Liver (tissue), 3 donors: ENCODE measurements around the gene TBL1X.

Experiments
- CTCF ChIP-seq: fragments of 150-350 bp; IDR thresholded peaks from 2 replicates; pipeline ENCODE4 v1.5.1; 2017; ENCODE audit warnings: improper control_type of control experiment, low read depth, low read length; ENCODE audit not compliant: missing input control
- RXRA ChIP-seq, 2 donors: IDR thresholded peaks; 2 replicates each; pipeline ENCODE4 v1.6.1; 2017 to 2018; ENCODE audit warnings: antibody characterized with exemption in 2 of 2, mild to moderate bottlenecking in 1 of 2
- donor health status: healthy.
- donor health status: healthy.

DNA sequence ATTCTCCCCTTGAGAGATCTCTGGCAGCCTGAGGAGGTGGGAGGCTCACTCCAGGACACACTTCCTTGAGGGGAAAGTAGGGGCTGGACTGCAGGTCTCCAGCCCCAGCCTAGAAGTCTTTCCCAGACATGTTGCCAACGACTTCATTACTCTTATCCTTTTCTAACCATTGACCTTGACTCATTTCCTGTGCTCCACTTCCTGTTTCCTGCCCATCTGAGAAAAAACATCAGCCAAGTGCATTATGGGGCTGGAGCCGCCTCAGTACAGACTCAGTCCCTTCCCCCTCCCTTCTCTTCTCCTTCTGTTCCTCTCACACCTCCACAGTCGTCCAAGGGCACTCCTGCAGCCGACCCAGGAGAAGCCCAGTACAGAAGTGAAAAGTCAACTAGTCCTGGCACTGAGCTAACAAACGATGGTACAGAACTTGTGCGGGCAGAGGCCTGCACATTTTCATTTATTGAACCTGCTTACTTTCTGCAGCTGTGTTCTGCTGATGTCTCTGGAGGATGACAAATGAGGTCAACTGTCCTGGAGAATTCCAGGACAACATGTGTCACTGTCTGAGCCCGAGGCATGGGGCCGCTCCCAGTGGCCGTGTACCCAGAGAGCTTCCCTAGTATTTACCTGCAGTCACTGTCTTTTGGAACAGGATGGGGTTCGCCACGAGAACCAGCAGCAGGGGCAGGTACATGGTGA, 280.7 kb downstream of the TBL1X start:
- TF ChIP-seq CTCF (no peak), RXRA (IDR thresholded peaks at IDR 0.05) (no peak)
